Posterior cingulate gyrus (tissue), 11 donors: Measurements from ENCODE around the gene RAMACL.
A peak's percentile ranks its signal among the peaks of the same experiment; 100 is the strongest.

ENCODE experiments used
- DNase-seq, 10 donors: peaks; one replicate each; pipeline versions ENCODE4 v3.0.0 to v3.0.0-alpha.2; 2020 to 2021; ENCODE audit warnings: mixed read lengths in 3 of 10
- intact Hi-C: fragments of 100-400 bp; cut with DNase I; formaldehyde crosslinking; loops from one replicate; pipeline ENCODE4 v1.15.1; 2023

The RAMACL gene

GRCh38 chr6:166618866-166619761 is 32.6 kb upstream of the RAMACL start:
- intact Hi-C loops = no loop called here
- DNase-seq = no peak

- intact Hi-C loops = no loop called here
- DNase-seq = peak in 1 of 10 donors; percentile 24
These were observed 31.8 kb upstream of the RAMACL start for GRCh38 chr6:166618251-166618650.

- intact Hi-C loops = no loop called here
- DNase-seq = no peak
These were observed 30.9 kb upstream of the RAMACL start for GRCh38 chr6:166617359-166617758.

GRCh38 chr6:166616261-166617238 is 30.1 kb upstream of the RAMACL start:
- intact Hi-C loops = no loop called here
- peak in 1 of 10 donors; percentile 35 for DNase-seq

- peak in 2 of 10 donors; percentile 24 to 87 for DNase-seq
- intact Hi-C loops = no loop called here
These were observed 28.7 kb upstream of the RAMACL start for GRCh38 chr6:166615059-166615770.

DNA sequence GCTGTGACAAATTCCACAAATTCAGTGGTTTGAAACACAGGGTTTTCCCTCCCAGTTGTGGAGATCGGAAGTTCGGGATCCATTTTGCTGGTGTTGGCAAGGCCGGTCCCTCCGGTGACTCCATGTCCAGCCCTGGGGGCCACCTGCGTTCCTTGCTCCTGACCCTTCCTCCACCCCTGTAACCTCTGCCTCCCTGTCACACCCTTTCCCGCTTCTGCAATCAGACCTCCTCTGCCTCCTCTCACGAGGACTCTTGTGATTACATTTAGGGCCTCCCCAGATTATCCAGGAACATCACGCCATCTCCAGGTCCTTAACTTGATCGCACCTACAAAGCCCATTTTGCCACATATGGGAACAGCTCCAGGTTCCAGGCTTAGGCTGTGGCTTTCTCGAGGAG is 28.1 kb upstream of the RAMACL start:
- intact Hi-C loops = no loop called here
- peak in 1 of 10 donors; percentile 48 for DNase-seq

DNA sequence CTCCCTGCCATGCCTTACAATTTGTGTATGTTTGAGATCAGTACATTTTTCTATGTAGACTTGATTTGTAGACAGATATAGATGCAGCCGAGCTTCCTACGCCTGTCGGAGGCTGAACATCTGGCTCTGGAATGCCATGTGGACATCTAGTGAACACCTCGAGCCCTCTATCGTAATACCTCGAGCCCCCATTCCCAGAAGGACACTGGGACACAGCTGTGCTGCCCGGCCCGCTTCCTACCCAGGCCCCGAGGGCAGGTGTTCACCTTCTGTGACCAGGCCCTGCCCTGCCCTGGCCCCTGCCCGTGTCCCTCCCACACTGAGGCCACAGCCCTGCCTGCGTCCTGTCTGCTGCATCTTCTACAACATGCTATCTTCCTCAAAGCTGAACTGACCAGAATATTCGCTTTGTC is 27.7 kb upstream of the RAMACL start:
- intact Hi-C loops = no loop called here
- DNase-seq = peak in 1 of 10 donors; percentile 73

DNA sequence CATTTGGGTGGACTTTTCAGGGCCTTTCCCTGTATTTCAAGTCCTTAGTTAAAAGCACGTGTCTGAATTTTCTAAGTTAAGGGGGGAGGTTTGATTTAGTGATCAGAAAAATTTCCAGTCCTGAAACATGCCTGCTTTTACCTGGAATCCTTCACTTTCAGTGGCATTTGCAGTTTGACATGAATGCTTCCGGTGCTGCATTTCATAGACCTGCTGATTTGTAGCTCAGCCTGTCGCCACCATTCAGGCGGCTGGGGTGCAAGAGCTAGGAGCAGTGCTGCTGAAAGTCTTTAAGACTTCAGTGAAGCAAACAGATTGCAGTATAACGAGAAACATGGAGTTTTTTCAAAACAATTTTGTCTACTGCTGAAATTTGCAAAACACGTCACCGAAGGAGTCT is 26.5 kb upstream of the RAMACL start:
- DNase-seq = peak in 1 of 10 donors; percentile 41
- intact Hi-C loops = no loop called here

DNA sequence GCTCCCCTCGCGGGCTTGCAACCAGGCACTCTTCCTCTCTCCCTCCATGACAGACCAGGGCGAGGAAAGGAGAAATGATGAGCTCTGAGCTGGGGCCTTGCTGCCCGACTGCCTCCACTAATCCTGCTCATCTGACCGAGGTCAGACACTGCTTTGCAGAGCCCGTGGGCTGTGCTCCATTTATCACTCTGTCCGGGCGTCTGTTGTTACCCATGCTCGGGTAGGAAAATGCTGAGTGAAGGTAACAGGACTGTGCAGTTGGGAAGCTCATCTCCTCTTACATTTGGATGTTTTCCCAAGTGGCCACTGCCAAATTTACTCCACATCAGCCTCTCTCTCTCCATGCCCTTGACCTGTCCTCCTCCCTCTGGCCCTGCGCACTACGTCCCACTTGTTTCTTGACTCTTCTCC is 26.0 kb upstream of the RAMACL start:
- peak in 1 of 10 donors; percentile 25 for DNase-seq
- intact Hi-C loops = no loop called here

GRCh38 chr6:166611631-166612030 is 25.2 kb upstream of the RAMACL start:
- no peak for DNase-seq
- intact Hi-C loops = no loop called here

- DNase-seq = no peak
- intact Hi-C loops = no loop called here
These were observed 23.6 kb upstream of the RAMACL start for GRCh38 chr6:166610069-166610468.

DNA sequence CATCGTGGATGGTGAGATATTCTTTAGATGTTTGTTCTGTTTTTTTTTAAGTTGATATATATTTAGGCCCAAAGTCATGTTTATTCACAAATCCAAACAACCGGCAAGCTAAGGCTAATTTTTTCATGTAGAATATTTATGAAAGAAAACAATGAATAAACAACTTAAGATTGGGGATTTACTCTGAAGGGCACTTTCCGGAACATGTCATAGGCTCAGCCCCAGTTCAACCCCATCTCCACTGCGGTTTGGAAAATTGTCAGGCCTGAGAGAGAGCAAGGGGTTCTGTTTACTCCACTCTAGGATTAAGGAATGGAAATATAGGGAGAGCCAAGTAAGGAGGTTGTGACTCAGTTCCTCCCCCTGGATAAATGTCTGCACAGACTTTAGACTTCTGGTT is 22.3 kb upstream of the RAMACL start:
- intact Hi-C loops = loop anchor here (10.0 kb wide), 1 partner anchor 54 kb away; no protein-coding TSS in a partner anchor
- no peak for DNase-seq

- DNase-seq = peak in 1 of 10 donors; percentile 25
- intact Hi-C loops = loop anchor here (10.0 kb wide), 1 partner anchor 51 kb away; no protein-coding TSS in a partner anchor
These were observed 19.3 kb upstream of the RAMACL start for GRCh38 chr6:166605752-166606151.

- no peak for DNase-seq
- intact Hi-C loops = loop anchor here (10.0 kb wide), 1 partner anchor 50 kb away; no protein-coding TSS in a partner anchor
These were observed 18.4 kb upstream of the RAMACL start for GRCh38 chr6:166604911-166605310.

DNA sequence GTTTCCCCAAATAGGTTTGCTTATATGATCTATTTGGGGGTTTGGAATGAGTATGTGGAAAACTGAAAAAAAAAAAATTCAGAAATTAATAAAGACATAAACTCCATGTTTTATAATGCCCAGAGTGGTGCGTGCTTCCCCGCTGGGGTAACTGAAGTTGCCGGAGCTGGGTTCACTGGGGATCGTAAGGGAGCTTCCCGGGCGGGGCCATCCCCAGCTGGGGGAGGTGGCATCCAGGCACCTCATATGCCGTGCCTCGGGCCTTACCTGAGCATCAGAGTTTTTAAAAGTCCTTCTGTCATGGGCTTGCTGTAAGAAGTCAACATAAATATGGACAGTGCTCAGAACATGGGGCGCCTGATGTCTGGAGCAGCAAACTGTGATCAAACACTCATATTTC is 17.9 kb upstream of the RAMACL start:
- intact Hi-C loops = loop anchor here (10.0 kb wide), 1 partner anchor 50 kb away; no protein-coding TSS in a partner anchor
- DNase-seq = peak in 1 of 10 donors; percentile 38

DNA sequence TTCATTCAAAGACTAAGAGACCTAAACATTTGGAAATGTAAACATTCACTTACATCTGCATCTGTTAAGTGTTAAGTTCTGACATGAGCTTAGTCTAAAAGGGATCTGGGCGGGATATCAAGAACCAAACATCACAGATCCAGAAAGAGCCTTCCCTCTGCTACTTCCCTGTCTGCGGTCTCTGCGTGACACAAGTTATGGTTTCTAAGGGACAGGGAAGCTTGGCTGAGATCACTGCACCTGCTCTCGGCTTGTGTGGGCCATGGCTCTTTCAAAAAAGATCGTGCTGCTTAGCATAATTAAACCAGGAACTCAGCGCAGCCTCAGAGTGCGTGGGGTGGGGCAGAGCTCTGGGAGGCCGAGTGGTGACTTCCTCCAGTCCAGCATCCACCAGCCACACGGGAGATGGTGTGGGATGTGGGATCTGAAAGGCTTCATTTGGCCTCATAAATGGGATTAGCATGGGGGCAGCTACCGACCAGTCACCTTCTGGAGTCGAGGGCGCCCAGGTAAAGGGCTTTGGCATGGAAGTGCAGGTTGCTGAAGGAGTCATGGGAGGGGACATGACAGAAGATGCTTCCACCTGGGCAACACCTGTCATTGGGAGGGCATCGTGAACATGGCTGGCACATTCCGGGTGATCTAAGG is 16.7 kb upstream of the RAMACL start:
- peak in 1 of 10 donors; percentile 61 for DNase-seq
- intact Hi-C loops = loop anchor here (10.0 kb wide), 1 partner anchor 48 kb away; no protein-coding TSS in a partner anchor

DNA sequence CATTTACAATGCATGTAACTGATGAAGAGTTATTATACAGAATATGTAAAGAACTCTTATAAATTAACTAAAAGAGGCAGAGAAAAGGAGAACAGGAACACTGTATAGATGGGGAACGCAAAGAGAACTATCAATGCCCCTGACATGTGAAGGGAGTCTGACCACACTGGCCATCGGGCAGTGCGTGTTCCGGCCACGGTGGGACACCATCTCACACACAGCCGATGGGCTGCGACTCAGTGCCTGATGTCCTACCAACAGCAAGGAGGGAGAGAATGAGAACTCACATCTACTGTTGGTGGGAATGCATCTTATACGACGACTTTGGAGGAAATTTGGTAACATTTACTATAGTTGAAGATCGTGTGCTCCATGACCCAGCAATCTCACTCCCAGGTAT is 15.5 kb upstream of the RAMACL start:
- DNase-seq = peak in 1 of 10 donors; percentile 43
- intact Hi-C loops = loop anchor here (10.0 kb wide), 1 partner anchor 47 kb away; no protein-coding TSS in a partner anchor

- intact Hi-C loops = loop anchor here (10.0 kb wide), 1 partner anchor 46 kb away; no protein-coding TSS in a partner anchor
- no peak for DNase-seq
These were observed 14.5 kb upstream of the RAMACL start for GRCh38 chr6:166600931-166601330.

GRCh38 chr6:166599205-166599604 is 12.7 kb upstream of the RAMACL start:
- intact Hi-C loops = no loop called here
- DNase-seq = no peak
